ENCODE results near the gene BLOC1S6.
"Not testable (repeated sequence)": the region's sequence is repeated elsewhere in the genome, so short reads cannot be mapped to it uniquely, and the experiment has no call there.

BLOC1S6 gene

GRCh38 chr15:45641374-45641781 is 54.2 kb downstream of the BLOC1S6 start:
- DNase-seq (ENCODE audit: low read depth in 2 of 2) = no peak

- no peak for DNase-seq (ENCODE audit: low read depth in 2 of 2)
Observed at GRCh38 chr15:45641999-45642932, 55.1 kb downstream of the BLOC1S6 start.

GRCh38 chr15:45644437-45644836 is 57.3 kb downstream of the BLOC1S6 start:
- no peak for DNase-seq (ENCODE audit: low read depth in 2 of 2)

GRCh38 chr15:45645026-45645980 is 58.1 kb downstream of the BLOC1S6 start:
- DNase-seq (ENCODE audit: low read depth in 2 of 2) = no peak

GRCh38 chr15:45646220-45646619 is 59.0 kb downstream of the BLOC1S6 start:
- DNase-seq (ENCODE audit: low read depth in 2 of 2) = no peak

- no peak for DNase-seq (ENCODE audit: low read depth in 2 of 2)
Observed at GRCh38 chr15:45647828-45648227, 60.6 kb downstream of the BLOC1S6 start.

- DNase-seq (ENCODE audit: low read depth in 2 of 2) = no peak
Observed at GRCh38 chr15:45648521-45649200, 61.5 kb downstream of the BLOC1S6 start.

GRCh38 chr15:45650007-45650406 is 62.8 kb downstream of the BLOC1S6 start:
- not testable (repeated sequence) for DNase-seq (ENCODE audit: low read depth in 2 of 2)

- DNase-seq (ENCODE audit: low read depth in 2 of 2) = no peak
Observed at GRCh38 chr15:45650889-45651525, 63.8 kb downstream of the BLOC1S6 start.

- no peak for DNase-seq (ENCODE audit: low read depth in 2 of 2)
Observed at GRCh38 chr15:45653702-45654424, 66.7 kb downstream of the BLOC1S6 start.

- DNase-seq (ENCODE audit: low read depth in 2 of 2) = no peak
Observed at GRCh38 chr15:45654749-45655148, 67.6 kb downstream of the BLOC1S6 start.

- no peak for DNase-seq (ENCODE audit: low read depth in 2 of 2)
Observed at GRCh38 chr15:45657254-45657653, 70.1 kb downstream of the BLOC1S6 start.

GRCh38 chr15:45657764-45658545 is 70.8 kb downstream of the BLOC1S6 start:
- DNase-seq (ENCODE audit: low read depth in 2 of 2) = no peak
